PFSK-1 (cell line): ENCODE results near the gene PGGHG.

Experiments
- FOXP2 ChIP-seq: optimal IDR thresholded peaks from 2 replicates; pipeline ENCODE3; 2011; ENCODE audit warnings: borderline replicate concordance, control low read depth, inconsistent platforms; ENCODE audit not compliant: insufficient read depth; ENCODE audit errors: extremely low read length, extremely low read depth
- POLR2AphosphoS5 ChIP-seq: IDR thresholded peaks from 2 replicates; pipeline ENCODE4 v1.6.1; 2012; ENCODE audit warnings: low read depth, mild to moderate bottlenecking, control low read depth, low read length, moderate library complexity
- SIN3A ChIP-seq: IDR thresholded peaks from 2 replicates; pipeline ENCODE4 v1.6.1; 2012; ENCODE audit warnings: mild to moderate bottlenecking, low read length, moderate library complexity, borderline replicate concordance; ENCODE audit not compliant: insufficient read depth
- TAF1 ChIP-seq: IDR thresholded peaks from 2 replicates; pipeline ENCODE4 v1.6.1; 2012; ENCODE audit warnings: low read length, control low read depth, borderline replicate concordance; ENCODE audit not compliant: insufficient read depth
- TF ChIP-seq, protein P1 (sequence below), 2 experiments: IDR thresholded peaks; 2 replicates each; pipeline versions ENCODE4 v1.6.1 to v1.8.0; 2011 to 2012; ENCODE audit warnings: low read depth in 2 of 2, low read length in 2 of 2, control low read depth in 1 of 2, inconsistent platforms in 1 of 2, mild to moderate bottlenecking in 1 of 2, moderate library complexity in 1 of 2; ENCODE audit not compliant: insufficient read depth in 1 of 2

PGGHG gene

DNA sequence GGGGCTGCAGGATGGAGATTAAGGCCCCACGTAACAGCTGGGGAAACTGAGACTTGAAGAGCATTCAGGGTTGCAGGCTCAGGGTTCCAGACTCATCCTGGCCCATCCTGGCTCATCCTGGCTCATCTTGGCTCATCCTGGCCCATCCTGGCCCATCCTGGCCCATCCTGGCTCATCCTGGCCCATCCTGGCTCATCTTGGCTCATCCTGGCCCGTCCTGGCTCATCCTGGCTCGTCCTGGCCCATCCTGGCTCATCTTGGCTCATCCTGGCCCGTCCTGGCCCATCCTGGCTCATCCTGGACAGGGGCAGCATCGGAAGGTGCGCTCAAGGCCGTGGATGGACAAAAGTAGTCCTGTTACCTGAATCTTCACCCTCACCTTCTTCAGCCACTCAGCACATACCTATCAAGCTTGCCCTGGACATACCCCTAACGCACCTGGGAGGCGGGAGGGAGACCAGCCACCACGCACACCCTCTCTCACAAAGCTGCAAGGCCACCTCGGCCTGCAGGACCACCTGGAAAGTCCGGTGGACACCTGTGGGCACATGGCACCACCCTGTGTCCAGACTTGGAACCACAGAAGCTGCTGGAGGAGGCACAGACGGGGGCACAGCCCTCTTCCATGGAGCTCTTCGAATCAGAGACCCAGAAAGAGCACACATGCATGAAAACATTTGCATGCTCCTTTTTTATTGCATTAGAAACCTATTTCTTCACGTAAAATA is 31.0 kb upstream of the PGGHG start:
- TF ChIP-seq POLR2AphosphoS5 (no peak), TAF1 (no peak), SIN3A (no peak), FOXP2 (no peak)
- TF ChIP-seq, protein P1, sequence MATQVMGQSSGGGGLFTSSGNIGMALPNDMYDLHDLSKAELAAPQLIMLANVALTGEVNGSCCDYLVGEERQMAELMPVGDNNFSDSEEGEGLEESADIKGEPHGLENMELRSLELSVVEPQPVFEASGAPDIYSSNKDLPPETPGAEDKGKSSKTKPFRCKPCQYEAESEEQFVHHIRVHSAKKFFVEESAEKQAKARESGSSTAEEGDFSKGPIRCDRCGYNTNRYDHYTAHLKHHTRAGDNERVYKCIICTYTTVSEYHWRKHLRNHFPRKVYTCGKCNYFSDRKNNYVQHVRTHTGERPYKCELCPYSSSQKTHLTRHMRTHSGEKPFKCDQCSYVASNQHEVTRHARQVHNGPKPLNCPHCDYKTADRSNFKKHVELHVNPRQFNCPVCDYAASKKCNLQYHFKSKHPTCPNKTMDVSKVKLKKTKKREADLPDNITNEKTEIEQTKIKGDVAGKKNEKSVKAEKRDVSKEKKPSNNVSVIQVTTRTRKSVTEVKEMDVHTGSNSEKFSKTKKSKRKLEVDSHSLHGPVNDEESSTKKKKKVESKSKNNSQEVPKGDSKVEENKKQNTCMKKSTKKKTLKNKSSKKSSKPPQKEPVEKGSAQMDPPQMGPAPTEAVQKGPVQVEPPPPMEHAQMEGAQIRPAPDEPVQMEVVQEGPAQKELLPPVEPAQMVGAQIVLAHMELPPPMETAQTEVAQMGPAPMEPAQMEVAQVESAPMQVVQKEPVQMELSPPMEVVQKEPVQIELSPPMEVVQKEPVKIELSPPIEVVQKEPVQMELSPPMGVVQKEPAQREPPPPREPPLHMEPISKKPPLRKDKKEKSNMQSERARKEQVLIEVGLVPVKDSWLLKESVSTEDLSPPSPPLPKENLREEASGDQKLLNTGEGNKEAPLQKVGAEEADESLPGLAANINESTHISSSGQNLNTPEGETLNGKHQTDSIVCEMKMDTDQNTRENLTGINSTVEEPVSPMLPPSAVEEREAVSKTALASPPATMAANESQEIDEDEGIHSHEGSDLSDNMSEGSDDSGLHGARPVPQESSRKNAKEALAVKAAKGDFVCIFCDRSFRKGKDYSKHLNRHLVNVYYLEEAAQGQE (IDR thresholded peaks at IDR 0.05; ENCODE audit: insufficient read depth in 1 of 2, low read depth in 2 of 2, low read length in 2 of 2) = no peak

- no peak for TF ChIP-seq TAF1
- TF ChIP-seq FOXP2 = no peak
- TF ChIP-seq, protein P1 (IDR thresholded peaks at IDR 0.05; ENCODE audit: insufficient read depth in 1 of 2, low read depth in 2 of 2, low read length in 2 of 2) = no peak
- TF ChIP-seq POLR2AphosphoS5 = no peak
- TF ChIP-seq SIN3A = no peak
Measured at GRCh38 chr11:259413-259812, 29.5 kb upstream of the PGGHG start.

- no peak for TF ChIP-seq SIN3A
- no peak for TF ChIP-seq TAF1
Measured at GRCh38 chr11:261624-262023, 27.3 kb upstream of the PGGHG start.

DNA sequence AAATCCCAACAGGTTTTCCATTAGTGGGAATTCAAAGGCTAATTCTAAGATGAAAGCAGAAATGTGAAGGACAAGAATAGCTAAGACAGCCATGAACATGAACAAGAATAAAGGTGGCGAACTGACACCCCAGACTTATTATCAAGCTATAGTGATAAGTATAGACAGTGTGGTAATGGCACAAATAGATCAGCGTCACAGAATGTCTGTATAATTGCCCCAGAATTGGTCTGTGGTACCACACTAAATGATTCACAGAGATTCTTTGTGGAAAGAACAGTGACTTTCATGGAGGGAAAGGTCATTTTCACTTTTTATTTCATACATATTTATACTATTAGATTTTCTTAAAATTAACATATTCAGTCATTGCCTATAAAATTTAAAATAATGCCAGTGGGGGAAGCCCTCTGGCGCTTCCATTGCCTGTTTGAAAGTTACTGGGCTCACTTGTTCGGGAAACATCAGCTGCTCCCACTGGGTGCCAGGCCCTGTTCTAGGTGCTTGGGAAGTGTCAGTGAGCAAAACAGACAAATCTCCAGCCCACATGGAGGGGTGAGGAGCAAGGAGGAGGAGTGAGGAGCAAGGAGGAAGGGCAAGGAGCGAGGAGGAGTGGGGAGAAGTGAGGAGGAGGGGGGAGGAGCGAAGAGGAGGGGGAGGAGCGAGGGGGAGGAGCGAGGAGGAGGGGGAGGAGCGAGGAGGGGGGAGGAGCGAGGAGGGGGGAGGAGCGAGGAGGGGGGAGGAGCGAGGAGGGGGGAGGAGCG is 22.1 kb upstream of the PGGHG start:
- TF ChIP-seq TAF1 (no peak), POLR2AphosphoS5 (no peak), SIN3A (no peak), FOXP2 (no peak)
- TF ChIP-seq, protein P1 (IDR thresholded peaks at IDR 0.05; ENCODE audit: insufficient read depth in 1 of 2, low read depth in 2 of 2, low read length in 2 of 2) = no peak

DNA sequence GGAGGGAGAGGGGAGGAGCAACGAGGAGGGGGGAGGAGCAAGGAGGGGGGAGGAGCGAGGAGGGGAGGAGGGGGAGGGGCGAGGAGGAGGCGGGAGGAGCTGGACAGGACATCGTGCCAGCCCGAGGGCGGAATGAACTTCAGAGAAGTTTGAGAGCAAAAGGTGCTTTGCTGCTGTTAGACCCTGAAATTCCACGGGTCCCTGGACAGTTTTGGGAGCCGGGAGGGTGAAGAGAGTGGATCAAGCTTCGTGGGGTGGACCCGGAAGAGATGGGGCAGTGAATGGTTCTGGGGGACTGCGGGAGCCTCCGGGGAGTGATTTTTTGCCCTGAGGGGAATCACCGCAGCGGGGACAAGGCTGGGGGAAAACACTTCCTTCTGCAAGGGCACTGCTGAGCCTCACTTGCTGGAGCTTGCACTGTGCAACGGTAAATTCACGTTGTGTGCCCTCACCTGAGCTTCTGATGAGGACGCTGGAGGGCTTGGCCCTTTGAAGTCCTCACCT is 21.4 kb upstream of the PGGHG start:
- TF ChIP-seq FOXP2 (no peak), POLR2AphosphoS5 (no peak), TAF1 (no peak)
- TF ChIP-seq, protein P1 (IDR thresholded peaks at IDR 0.05; ENCODE audit: insufficient read depth in 1 of 2, low read depth in 2 of 2, low read length in 2 of 2) = no peak
